Brain microvascular endothelial cell (primary cell): Measurements from ENCODE around the gene GPR78.

Experiments used
- DNase-seq: peaks from one replicate; pipeline ENCODE4 v3.0.0-alpha.2; 2020
- H3K27ac ChIP-seq: fragments of 250-450 bp; sonication (Bioruptor Pico); 2 replicates; pipeline ENCODE4 v1.5.1; 2020; ENCODE audit warnings: mild to moderate bottlenecking, moderate library complexity
- H3K27me3 ChIP-seq: fragments of 250-450 bp; sonication (Bioruptor Pico); replicated peaks from 2 replicates; pipeline ENCODE4 v1.5.1; 2020; ENCODE audit warnings: mild to moderate bottlenecking
- H3K36me3 ChIP-seq: fragments of 250-450 bp; sonication (Bioruptor Pico); replicated peaks from 2 replicates; pipeline ENCODE4 v1.5.1; 2020; ENCODE audit warnings: mild to moderate bottlenecking
- H3K4me3 ChIP-seq: 2 replicates; pipeline ENCODE4 v1.5.1; 2011; ENCODE audit warnings: low read depth, mild to moderate bottlenecking, control low read depth, low read length, moderate library complexity
- CTCF ChIP-seq: IDR thresholded peaks from 2 replicates; pipeline ENCODE4 v1.5.1; 2011; ENCODE audit warnings: low read depth, mild to moderate bottlenecking, moderate library complexity, low read length, control low read depth, inconsistent platforms; ENCODE audit errors: missing control alignments
- in situ Hi-C: cut with HindIII; loops from 2 replicates; pipeline ENCODE4 v1.10.0; 2017; ENCODE audit warnings: low sequenced_read_pairs, low pct_ligation_motif_present

Gene GPR78

DNA sequence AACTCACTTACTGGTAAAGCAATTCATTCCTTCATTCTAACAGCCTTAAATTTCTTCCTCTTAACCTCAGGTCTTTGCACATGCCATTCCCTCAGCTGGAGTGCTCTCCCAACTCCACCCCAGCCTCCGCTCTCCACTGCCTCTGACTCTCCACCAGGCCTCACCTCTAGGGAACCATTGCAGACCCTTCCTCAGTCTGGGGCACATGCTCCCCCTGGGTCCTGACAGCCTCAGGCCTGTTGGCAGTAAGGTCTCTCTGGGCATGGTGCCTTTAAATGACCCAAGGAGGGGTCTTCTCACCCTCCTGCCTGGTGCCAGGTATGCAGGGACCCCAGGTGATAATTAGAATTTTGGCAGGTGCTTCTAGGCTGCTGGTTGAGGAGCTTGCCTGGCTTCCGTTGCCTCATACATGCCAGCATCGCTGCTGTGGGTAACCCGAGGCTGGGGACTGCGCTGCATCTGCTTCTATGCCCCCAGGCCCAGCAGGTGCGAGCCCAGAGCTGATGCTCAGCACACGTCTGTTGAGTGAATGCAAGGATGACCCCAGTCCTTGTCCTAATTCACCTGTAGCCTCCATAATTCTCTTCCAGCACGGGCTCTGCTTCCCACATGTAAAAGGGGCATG is 27.5 kb upstream of the GPR78 start:
- no peaks in the 10 kb centered on the region for H3K36me3 ChIP-seq
- TF ChIP-seq CTCF = no peak

GRCh38 chr4:8553216-8553615 is 27.0 kb upstream of the GPR78 start:
- no peak for DNase-seq

More for the DNA sequence above, 27.5 kb upstream of the GPR78 start:
- Histone ChIP-seq H3K27me3 (no peaks in the 10 kb centered on the region), H3K4me3 (no peak overlapping the region), H3K27ac (no peak overlapping the region)
- in situ Hi-C loops = no loop called here
- no peak for DNase-seq

GRCh38 chr4:8553991-8554405 is 26.2 kb upstream of the GPR78 start:
- no peak for TF ChIP-seq CTCF
- Histone ChIP-seq H3K27me3 (no peaks in the 10 kb centered on the region), H3K36me3 (no peaks in the 10 kb centered on the region), H3K4me3 (no peak overlapping the region), H3K27ac (no peak overlapping the region)
- no peak for DNase-seq
- in situ Hi-C loops = no loop called here

More at GRCh38 chr4:8553216-8553615, 27.0 kb upstream of the GPR78 start:
- no peak overlapping the region for H3K27ac ChIP-seq
- in situ Hi-C loops = no loop called here
- no peak overlapping the region for H3K4me3 ChIP-seq
- no peaks in the 10 kb centered on the region for H3K27me3 ChIP-seq
- TF ChIP-seq CTCF = no peak
- H3K36me3 ChIP-seq = no peaks in the 10 kb centered on the region

DNA sequence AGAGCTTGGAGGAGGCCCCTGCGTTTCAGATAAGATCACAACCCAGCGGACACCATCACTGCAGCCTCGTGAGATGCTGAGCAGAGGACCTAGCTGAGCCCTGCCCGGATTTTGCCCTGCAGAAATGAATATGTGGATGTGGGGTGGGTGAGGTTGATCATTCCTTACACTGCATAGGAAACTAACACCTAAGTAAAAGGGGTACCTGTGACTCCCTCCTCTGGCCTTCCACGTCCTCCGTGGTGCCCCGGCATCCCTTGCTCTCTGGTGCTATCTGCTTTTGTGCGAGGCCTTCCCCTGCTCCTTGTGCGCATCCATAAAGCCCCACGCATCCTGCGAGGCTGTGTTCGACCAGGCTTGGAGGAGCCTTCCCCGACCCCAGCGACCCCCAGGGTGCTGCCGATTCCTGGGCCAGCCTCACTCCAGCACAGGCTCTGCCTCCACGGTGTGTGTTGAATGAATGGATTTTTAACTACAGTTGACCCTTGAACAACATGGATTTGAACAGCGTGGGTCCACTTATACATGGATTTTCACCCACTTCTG is 25.6 kb upstream of the GPR78 start:
- Histone ChIP-seq H3K27ac (no peak overlapping the region), H3K27me3 (no peaks in the 10 kb centered on the region), H3K4me3 (no peak overlapping the region), H3K36me3 (no peaks in the 10 kb centered on the region)
- in situ Hi-C loops = no loop called here
- no peak for TF ChIP-seq CTCF
- no peak for DNase-seq

- DNase-seq = no peak
- H3K4me3 ChIP-seq = no peak overlapping the region
- no peak for TF ChIP-seq CTCF
- no peak overlapping the region for H3K27ac ChIP-seq
- H3K36me3 ChIP-seq = no peaks in the 10 kb centered on the region
- in situ Hi-C loops = no loop called here
- no peaks in the 10 kb centered on the region for H3K27me3 ChIP-seq
Measured at GRCh38 chr4:8555716-8556115, 24.5 kb upstream of the GPR78 start.
